Jurkat, Clone E6-1 (cell line): ENCODE results near the gene TMEM43.
"Not testable (repeated sequence)": the region's sequence is repeated elsewhere in the genome, so short reads cannot be mapped to it uniquely, and the experiment has no call there.

Experiments
- DNase-seq: peaks from one replicate; pipeline ENCODE4 v3.0.0-alpha.2; 2011; ENCODE audit warnings: low read depth, low spot score
- H3K4me3 ChIP-seq: 2 replicates; pipeline ENCODE4 v1.5.1; 2011; ENCODE audit warnings: mild to moderate bottlenecking, low read length, control low read depth, moderate library complexity

The TMEM43 gene

GRCh38 chr3:14120111-14120920 is 4.5 kb upstream of the TMEM43 start:
- DNase-seq, result no peak
- H3K4me3 ChIP-seq, result no peak overlapping the region

GRCh38 chr3:14120921-14121448 is 3.9 kb upstream of the TMEM43 start:
- DNase-seq, H3K4me3 ChIP-seq: not testable (repeated sequence)

- H3K4me3 ChIP-seq, result no peak overlapping the region
- no peak for DNase-seq
Observed at GRCh38 chr3:14121859-14122258, 3.0 kb upstream of the TMEM43 start.

GRCh38 chr3:14122301-14122700 is 2.6 kb upstream of the TMEM43 start:
- H3K4me3 ChIP-seq, result no peak overlapping the region
- DNase-seq, result no peak

- DNase-seq, result no peak
- peak overlapping the region; percentile 76 for H3K4me3 ChIP-seq
Observed at GRCh38 chr3:14123308-14124222, 1.3 kb upstream of the TMEM43 start.

GRCh38 chr3:14124223-14124614 is 633 bp upstream of the TMEM43 start:
- H3K4me3 ChIP-seq, result peak overlapping the region; percentile 76
- DNase-seq, result peak; percentile 69

- H3K4me3 ChIP-seq, result peak overlapping the region; percentile 76
- no peak for DNase-seq
Observed at GRCh38 chr3:14125193-14126016, 553 bp downstream of the TMEM43 start.

GRCh38 chr3:14126017-14126886 is 1.4 kb downstream of the TMEM43 start:
- peak overlapping the region; percentile 76 for H3K4me3 ChIP-seq

GRCh38 chr3:14126887-14127505 is 2.1 kb downstream of the TMEM43 start:
- no peak overlapping the region for H3K4me3 ChIP-seq
- no peak for DNase-seq

More at GRCh38 chr3:14126017-14126886, 1.4 kb downstream of the TMEM43 start:
- no peak for DNase-seq

- DNase-seq, result no peak
Observed at GRCh38 chr3:14127516-14128161, 2.8 kb downstream of the TMEM43 start.

GRCh38 chr3:14128724-14129123 is 3.9 kb downstream of the TMEM43 start:
- DNase-seq, result no peak
- no peak overlapping the region for H3K4me3 ChIP-seq

More at GRCh38 chr3:14127516-14128161, 2.8 kb downstream of the TMEM43 start:
- no peak overlapping the region for H3K4me3 ChIP-seq

GRCh38 chr3:14129296-14129695 is 4.4 kb downstream of the TMEM43 start:
- no peak for DNase-seq
- H3K4me3 ChIP-seq, result no peak overlapping the region

- DNase-seq, result no peak
- no peak overlapping the region for H3K4me3 ChIP-seq
Observed at GRCh38 chr3:14130230-14130629, 5.4 kb downstream of the TMEM43 start.

GRCh38 chr3:14130707-14131106 is 5.9 kb downstream of the TMEM43 start:
- no peak overlapping the region for H3K4me3 ChIP-seq
- DNase-seq, result no peak

- DNase-seq, result no peak
- H3K4me3 ChIP-seq, result no peak overlapping the region
Observed at GRCh38 chr3:14131134-14131533, 6.3 kb downstream of the TMEM43 start.

GRCh38 chr3:14132120-14132519 is 7.3 kb downstream of the TMEM43 start:
- H3K4me3 ChIP-seq, result no peak overlapping the region
- DNase-seq, result no peak

- no peak for DNase-seq
Observed at GRCh38 chr3:14132689-14133088, 7.8 kb downstream of the TMEM43 start.

More at GRCh38 chr3:14132689-14133088, 7.8 kb downstream of the TMEM43 start:
- no peak overlapping the region for H3K4me3 ChIP-seq
